ENCODE data around the gene CLDND2.

The CLDND2 gene

DNA sequence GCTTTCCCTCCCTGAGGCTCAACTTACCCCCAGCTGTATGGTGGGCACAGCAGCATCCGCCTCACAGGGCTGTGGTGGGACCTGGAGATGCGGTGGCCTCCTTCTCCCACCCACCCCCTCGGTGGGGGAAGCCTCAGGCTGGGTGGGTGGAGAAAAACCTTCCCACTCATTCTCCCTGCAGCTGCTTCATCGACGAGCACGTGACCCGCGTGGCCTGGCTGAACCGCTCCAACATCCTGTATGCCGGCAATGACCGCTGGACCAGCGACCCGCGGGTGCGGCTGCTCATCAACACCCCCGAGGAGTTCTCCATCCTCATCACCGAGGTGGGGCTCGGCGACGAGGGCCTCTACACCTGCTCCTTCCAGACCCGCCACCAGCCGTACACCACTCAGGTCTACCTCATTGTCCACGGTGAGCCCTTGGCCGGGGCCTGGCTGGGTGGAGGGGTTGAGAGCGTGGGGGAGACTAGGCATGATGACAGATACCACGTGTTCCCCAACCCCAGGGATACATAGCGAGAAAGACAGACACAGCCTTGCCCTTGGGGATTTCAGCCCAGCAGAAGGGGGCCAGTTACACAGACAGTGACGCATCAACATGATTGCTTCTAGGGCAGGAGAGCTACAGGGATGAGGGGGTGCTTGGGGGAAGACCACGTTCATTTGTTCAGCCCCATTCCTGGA is 45.2 kb downstream of the CLDND2 start:
- peaks cover 3% of the 10 kb centered on the region for H3K4me1 Mint-ChIP-seq
- ATAC-seq (ENCODE audit: low read depth), result no peak
- H3K9me3 Mint-ChIP-seq, result peaks cover 3% of the 10 kb centered on the region
- no peaks in the 10 kb centered on the region for H3K36me3 Mint-ChIP-seq
- DNase-seq (ENCODE audit: low spot score in 2 of 2), result no peak
- H3K27ac Mint-ChIP-seq, result no peak overlapping the region
- peaks cover 45% of the 10 kb centered on the region for H3K27me3 Mint-ChIP-seq
- no peak overlapping the region for H3K4me3 Mint-ChIP-seq

DNA sequence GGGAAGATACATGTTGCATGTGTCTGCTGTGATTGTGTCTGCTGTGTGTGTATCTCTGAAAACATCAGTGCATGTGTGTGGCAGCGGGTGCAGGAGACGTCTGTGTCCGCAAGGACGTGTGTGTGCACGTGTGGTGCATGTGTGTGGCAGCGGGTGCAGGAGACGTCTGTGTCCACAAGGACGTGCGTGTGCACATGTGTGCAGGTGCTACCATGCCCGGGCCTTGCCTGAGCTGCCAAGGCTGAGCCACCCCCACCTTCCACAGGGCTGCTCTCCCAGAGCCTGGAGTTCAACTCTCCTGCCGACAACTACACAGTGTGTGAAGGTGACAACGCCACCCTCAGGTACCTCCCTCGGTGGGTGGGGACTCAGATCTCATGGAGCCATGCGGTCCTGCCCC is 47.0 kb downstream of the CLDND2 start:
- Mint-ChIP-seq H3K9me3 (peaks cover 3% of the 10 kb centered on the region), H3K36me3 (no peaks in the 10 kb centered on the region), H3K27ac (no peak overlapping the region), H3K27me3 (peaks cover 43% of the 10 kb centered on the region), H3K4me3 (no peak overlapping the region), H3K4me1 (no peaks in the 10 kb centered on the region)
- ATAC-seq (ENCODE audit: low read depth) (no peak), DNase-seq (ENCODE audit: low spot score in 2 of 2) (no peak)

DNA sequence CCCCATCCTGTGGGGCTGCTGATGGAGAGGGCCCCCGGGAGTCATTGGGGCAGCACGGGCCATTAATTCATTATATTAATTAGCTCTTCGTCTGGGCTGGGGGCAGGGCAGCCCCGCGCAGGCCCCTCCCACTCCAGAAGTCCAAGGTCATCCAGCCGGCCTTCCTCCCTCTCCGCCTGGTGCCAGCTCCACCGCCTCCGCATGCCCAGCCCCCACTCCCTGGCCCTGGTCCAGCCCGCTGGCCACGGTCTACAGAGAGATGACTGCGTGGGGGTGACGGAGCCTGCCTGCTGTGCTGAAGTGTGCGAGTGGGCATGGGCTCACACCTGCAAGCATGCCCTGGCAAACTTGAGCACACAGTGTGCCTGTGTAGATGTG is 48.5 kb downstream of the CLDND2 start:
- no peak overlapping the region for H3K4me3 Mint-ChIP-seq
- H3K36me3 Mint-ChIP-seq, result no peaks in the 10 kb centered on the region
- H3K27me3 Mint-ChIP-seq, result peaks cover 35% of the 10 kb centered on the region
- DNase-seq (ENCODE audit: low spot score in 2 of 2) (no peak), ATAC-seq (ENCODE audit: low read depth) (no peak)
- no peak overlapping the region for H3K27ac Mint-ChIP-seq
- no peaks in the 10 kb centered on the region for H3K4me1 Mint-ChIP-seq
- peaks cover 5% of the 10 kb centered on the region for H3K9me3 Mint-ChIP-seq

DNA sequence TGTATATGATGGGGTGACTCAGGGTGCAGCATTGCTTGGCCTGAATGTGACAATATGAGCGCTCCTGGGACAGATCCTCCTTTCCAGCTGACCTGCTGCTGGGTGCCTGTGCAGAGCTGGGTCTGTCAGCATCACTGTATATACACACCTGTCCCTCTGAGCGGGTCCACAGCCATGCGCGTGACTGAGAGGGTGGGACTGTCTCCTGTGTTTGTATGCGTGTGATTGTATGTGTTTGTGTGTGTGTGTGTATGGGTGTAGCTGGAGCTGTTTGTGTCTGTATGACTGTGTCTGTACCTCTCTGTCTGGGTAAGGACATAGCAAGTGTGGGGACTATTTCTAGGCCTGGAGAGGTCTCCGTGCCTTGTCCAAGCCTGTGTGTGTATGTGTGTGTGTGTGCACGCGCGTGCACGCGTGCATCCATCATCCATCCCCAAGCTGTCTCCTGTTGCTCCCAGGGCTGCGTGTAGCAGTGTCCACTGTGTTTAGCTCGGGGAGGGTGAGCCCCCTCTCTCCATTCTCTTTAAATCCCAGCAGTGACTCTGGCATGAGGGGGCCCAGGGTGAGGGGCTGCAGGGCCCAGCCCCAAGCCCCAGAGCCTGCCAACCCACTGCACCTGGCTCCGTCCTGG is 49.0 kb downstream of the CLDND2 start:
- Mint-ChIP-seq H3K9me3 (peaks cover 7% of the 10 kb centered on the region), H3K4me3 (no peak overlapping the region)
- ATAC-seq (ENCODE audit: low read depth), result no peak

DNA sequence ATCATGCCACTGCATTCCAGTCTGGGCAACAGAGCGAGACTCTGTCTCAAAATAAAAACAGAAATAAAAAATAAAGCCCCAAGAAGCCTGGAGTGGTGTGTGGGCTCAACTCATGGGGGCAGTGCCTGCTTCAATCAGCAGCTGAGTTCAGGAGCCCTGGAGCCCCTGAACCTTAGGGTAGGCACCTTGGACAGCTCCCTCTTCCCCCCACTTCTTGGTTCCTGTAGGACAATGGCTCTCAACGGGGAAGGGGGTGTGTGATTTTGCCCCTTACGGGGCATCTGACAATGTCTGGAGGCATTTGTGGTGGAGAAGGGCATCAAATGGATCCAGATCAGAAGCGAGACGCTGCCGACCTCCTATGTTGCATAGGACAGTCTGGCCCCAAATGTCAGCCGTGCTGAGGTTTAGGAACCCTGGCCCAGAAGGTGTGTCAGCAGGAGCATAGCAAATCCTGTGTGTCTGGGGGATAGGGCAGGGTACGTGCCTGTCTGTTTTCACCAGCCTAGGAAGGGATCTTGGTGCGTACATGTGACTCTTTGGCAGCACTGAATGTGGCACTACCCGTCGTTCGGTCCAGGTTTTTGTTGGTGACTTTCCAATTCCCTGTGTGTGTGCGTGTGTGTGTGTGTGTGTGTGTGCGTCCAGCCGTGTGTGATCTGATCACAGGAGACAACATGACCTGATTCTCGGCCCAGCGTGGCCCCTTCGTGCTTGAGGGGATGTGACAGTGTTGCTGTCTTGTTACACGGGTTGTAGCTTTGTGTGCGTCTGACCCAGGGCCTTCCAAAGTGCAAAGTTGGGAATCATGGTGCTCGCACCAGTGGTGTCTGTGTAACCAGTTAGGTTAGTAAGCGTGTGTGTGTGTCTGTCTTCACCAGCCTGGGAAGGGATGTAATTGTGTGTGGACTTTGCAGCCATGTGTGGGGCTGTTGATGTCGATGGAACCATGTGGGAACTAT is 49.8 kb downstream of the CLDND2 start:
- Mint-ChIP-seq H3K4me1 (peaks cover 1% of the 10 kb centered on the region), H3K9me3 (peaks cover 10% of the 10 kb centered on the region), H3K4me3 (no peak overlapping the region), H3K36me3 (no peaks in the 10 kb centered on the region), H3K27me3 (peaks cover 37% of the 10 kb centered on the region), H3K27ac (no peak overlapping the region)
- no peak for DNase-seq (ENCODE audit: low spot score in 2 of 2)
- no peak for ATAC-seq (ENCODE audit: low read depth)

More for the DNA sequence above, 49.0 kb downstream of the CLDND2 start:
- no peak overlapping the region for H3K27ac Mint-ChIP-seq
- H3K27me3 Mint-ChIP-seq, result peaks cover 37% of the 10 kb centered on the region
- DNase-seq (ENCODE audit: low spot score in 2 of 2), result no peak
- H3K36me3 Mint-ChIP-seq, result no peaks in the 10 kb centered on the region
- no peaks in the 10 kb centered on the region for H3K4me1 Mint-ChIP-seq

DNA sequence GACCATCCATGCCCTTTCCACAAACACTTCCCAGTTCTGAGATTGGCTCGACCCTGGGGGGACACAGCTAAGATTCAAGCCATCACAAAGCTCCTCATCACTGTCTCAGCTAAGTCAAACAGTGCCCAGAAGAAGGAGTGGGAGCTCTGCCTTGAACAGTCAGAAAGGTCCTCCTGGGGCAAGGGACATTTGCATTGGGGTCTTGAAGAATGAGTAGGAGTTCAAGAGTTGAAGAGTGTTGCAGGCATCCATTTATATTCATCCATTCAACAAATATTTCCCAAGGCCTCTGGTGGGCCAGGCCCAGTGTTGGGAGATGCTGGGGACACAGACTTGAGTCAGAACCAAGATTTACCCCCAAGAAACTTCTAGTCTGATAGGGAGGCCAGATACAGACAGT is 50.8 kb downstream of the CLDND2 start:
- Mint-ChIP-seq H3K4me3 (no peak overlapping the region), H3K27me3 (peaks cover 36% of the 10 kb centered on the region), H3K27ac (no peak overlapping the region), H3K36me3 (no peaks in the 10 kb centered on the region), H3K9me3 (peaks cover 11% of the 10 kb centered on the region), H3K4me1 (peaks cover 7% of the 10 kb centered on the region)
- DNase-seq (ENCODE audit: low spot score in 2 of 2) (no peak), ATAC-seq (ENCODE audit: low read depth) (no peak)

DNA sequence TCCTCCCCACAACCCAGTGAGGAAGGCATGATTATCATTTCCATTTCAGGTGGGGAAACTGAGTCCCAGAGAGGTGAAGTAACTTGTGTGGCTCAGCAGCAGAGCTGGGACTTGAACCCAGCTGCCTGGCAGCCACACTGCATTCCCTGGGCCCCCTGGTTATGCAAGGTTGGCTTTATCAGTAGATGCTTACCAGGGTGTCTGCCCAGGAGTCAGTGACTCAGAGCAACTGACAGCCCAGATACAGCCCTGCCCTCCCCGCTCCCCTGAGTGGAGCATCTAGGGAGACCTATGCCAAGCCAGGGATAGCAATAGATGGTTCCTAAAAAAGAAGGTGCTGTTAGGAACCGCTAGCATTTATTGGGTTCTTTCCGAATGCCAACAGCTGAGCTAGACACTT is 51.4 kb downstream of the CLDND2 start:
- no peak overlapping the region for H3K27ac Mint-ChIP-seq
- peaks cover 11% of the 10 kb centered on the region for H3K9me3 Mint-ChIP-seq
- no peaks in the 10 kb centered on the region for H3K36me3 Mint-ChIP-seq
- H3K27me3 Mint-ChIP-seq, result peaks cover 31% of the 10 kb centered on the region
- no peak overlapping the region for H3K4me3 Mint-ChIP-seq
- no peak for DNase-seq (ENCODE audit: low spot score in 2 of 2)
- no peak for ATAC-seq (ENCODE audit: low read depth)
- H3K4me1 Mint-ChIP-seq, result peaks cover 7% of the 10 kb centered on the region

Data from memory B cell (primary cell).